ENCODE data around the gene TWF2.

TWF2 gene

DNA sequence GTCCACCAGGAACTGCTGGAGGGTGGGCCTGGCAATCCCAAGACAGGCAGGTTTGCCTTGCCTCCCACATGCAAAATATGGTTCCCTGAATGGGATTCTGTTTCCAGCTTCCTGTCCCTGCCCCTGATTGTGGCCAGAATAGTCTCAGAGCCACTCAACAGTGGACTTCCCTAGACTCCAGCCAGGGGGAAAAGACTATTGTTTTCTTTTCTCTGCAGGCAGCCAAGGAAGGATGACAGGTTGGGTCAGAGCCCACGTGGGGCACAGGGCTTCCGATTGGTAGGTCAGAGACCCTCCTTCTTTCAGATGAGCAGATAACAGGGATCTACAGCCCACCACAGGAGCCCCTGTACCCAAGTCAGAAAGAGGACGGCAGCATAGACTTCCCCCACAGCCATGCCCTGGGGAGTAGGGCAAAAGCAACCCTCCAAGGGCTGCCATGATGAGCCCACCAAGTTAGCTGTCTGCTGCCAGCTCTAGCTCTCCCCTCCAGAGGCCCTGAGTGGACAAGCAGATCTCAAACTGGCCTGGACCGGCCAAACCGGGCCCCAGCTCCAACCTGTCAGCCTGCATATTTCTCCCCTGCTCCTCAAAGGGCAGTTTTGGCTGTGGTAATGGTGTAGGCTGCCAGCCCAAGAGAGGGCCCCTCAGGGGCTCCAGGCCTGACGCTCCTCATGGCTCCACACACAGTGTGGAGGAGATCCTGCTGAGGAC is 19.9 kb downstream of the TWF2 start:
- Histone ChIP-seq H3K4me1 (ENCODE audit: control insufficient read depth, low read depth, low read length) (peaks cover 3% of the 10 kb centered on the region), H3K27me3 (ENCODE audit: control insufficient read depth, insufficient read depth, low read length) (no peaks in the 10 kb centered on the region), H3K9ac (ENCODE audit: low read length) (no peak overlapping the region), H3K9me3 (ENCODE audit: control insufficient read depth, low read depth, low read length) (no peaks in the 10 kb centered on the region), H3K36me3 (ENCODE audit: control insufficient read depth, low read depth, low read length) (peaks cover 10% of the 10 kb centered on the region), H3K27ac (ENCODE audit: low read length) (no peak overlapping the region), H3K4me3 (ENCODE audit: low read length) (no peak overlapping the region)

- peaks cover 3% of the 10 kb centered on the region for H3K4me1 ChIP-seq (ENCODE audit: control insufficient read depth, low read depth, low read length)
- H3K36me3 ChIP-seq (ENCODE audit: control insufficient read depth, low read depth, low read length) = peaks cover 16% of the 10 kb centered on the region
- H3K9me3 ChIP-seq (ENCODE audit: control insufficient read depth, low read depth, low read length) = no peaks in the 10 kb centered on the region
- no peak overlapping the region for H3K9ac ChIP-seq (ENCODE audit: low read length)
- no peaks in the 10 kb centered on the region for H3K27me3 ChIP-seq (ENCODE audit: control insufficient read depth, insufficient read depth, low read length)
- no peak overlapping the region for H3K4me3 ChIP-seq (ENCODE audit: low read length)
- no peak overlapping the region for H3K27ac ChIP-seq (ENCODE audit: low read length)
Observed at GRCh38 chr3:52218454-52218853, 20.5 kb downstream of the TWF2 start.

DNA sequence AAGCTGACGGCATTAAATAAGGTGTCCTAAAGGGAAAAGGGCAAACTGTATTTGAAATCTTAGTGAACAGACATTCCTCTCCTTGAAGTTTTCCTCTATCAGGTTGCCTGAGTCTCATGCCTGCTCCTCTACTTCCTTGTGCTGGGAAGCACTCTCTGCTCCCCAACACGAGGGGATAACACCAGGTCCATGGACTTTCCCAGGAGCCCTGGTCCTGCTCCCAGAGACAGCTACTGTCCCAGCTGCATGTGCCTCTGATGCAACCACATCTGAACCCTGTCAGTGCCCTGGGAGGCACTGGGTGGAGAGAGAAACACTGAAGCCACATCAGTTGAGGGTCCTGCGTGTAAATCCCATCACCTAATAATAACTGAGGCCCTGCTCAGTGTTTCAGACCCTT is 20.9 kb downstream of the TWF2 start:
- Histone ChIP-seq H3K4me1 (ENCODE audit: control insufficient read depth, low read depth, low read length) (peaks cover 3% of the 10 kb centered on the region), H3K9ac (ENCODE audit: low read length) (no peak overlapping the region), H3K4me3 (ENCODE audit: low read length) (no peak overlapping the region), H3K27me3 (ENCODE audit: control insufficient read depth, insufficient read depth, low read length) (no peaks in the 10 kb centered on the region), H3K9me3 (ENCODE audit: control insufficient read depth, low read depth, low read length) (no peaks in the 10 kb centered on the region), H3K27ac (ENCODE audit: low read length) (no peak overlapping the region), H3K36me3 (ENCODE audit: control insufficient read depth, low read depth, low read length) (peaks cover 21% of the 10 kb centered on the region)

- no peak overlapping the region for H3K27ac ChIP-seq (ENCODE audit: low read length)
- no peaks in the 10 kb centered on the region for H3K9me3 ChIP-seq (ENCODE audit: control insufficient read depth, low read depth, low read length)
- no peaks in the 10 kb centered on the region for H3K27me3 ChIP-seq (ENCODE audit: control insufficient read depth, insufficient read depth, low read length)
- H3K36me3 ChIP-seq (ENCODE audit: control insufficient read depth, low read depth, low read length) = peaks cover 27% of the 10 kb centered on the region
- peaks cover 3% of the 10 kb centered on the region for H3K4me1 ChIP-seq (ENCODE audit: control insufficient read depth, low read depth, low read length)
- no peak overlapping the region for H3K9ac ChIP-seq (ENCODE audit: low read length)
- H3K4me3 ChIP-seq (ENCODE audit: low read length) = no peak overlapping the region
Observed at GRCh38 chr3:52217409-52217805, 21.6 kb downstream of the TWF2 start.

DNA sequence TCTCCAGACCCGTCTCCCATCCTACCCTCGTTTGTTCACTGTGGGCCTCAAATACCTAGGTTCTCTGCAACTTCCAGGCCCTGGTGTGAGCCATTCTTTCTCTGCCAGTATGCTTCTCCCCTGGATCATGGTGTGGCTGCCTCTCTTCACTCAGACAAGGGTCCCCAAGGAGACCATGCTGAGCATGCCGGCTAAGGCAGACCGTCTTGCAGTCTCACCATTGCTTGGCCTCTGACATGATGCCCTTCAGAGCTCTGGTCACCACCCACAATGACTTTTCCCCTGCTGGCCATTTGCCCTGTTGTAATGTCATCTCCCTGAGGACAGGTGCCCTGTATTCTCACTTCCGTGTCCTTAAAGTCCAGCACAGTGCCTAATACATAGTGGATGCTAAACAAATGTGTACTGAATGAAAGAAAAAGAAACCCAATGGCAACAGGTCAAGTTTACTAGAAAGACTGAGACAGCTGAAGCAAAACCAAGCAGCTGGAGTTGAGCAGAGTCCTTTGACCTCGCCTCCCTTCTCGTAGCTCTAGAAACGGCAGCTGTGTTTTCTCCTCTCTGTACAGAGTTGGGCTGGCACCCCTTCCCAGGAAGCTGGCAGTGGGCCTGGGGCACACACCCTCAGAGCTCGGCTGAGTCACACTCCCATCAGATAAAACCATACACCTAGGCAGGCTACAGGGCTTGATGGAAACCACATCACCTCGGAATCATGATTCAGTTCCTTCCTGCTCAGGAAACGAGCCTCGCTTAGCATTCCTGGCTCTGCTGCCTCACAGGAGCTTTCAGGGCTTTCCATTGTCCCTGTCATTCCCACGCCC is 22.2 kb downstream of the TWF2 start:
- Histone ChIP-seq H3K9me3 (ENCODE audit: control insufficient read depth, low read depth, low read length) (no peaks in the 10 kb centered on the region), H3K4me1 (ENCODE audit: control insufficient read depth, low read depth, low read length) (peaks cover 3% of the 10 kb centered on the region), H3K9ac (ENCODE audit: low read length) (no peak overlapping the region), H3K27ac (ENCODE audit: low read length) (no peak overlapping the region), H3K27me3 (ENCODE audit: control insufficient read depth, insufficient read depth, low read length) (no peaks in the 10 kb centered on the region), H3K4me3 (ENCODE audit: low read length) (no peak overlapping the region), H3K36me3 (ENCODE audit: control insufficient read depth, low read depth, low read length) (peaks cover 33% of the 10 kb centered on the region)

DNA sequence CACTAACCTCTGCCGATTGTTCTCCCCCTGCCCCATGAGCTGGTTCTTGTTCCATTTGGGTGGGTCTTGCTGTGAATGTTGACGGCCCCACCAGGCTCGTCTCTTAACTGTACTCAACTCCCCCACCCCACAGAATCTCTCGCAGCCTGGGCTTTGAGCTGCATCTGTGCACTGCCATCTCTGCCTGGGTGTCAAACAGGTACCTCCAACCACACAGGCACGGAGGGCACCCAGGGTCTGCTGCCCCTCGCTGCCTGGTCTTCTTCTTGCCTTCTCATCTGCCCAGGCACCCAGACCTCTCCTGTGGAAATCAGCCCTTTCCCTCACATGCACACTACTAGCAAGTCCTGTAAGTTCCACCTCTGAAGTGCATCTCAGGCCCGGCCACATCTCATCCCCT is 23.6 kb downstream of the TWF2 start:
- Histone ChIP-seq H3K36me3 (ENCODE audit: control insufficient read depth, low read depth, low read length) (peaks cover 46% of the 10 kb centered on the region), H3K9me3 (ENCODE audit: control insufficient read depth, low read depth, low read length) (no peaks in the 10 kb centered on the region), H3K27me3 (ENCODE audit: control insufficient read depth, insufficient read depth, low read length) (no peaks in the 10 kb centered on the region), H3K9ac (ENCODE audit: low read length) (no peak overlapping the region), H3K27ac (ENCODE audit: low read length) (no peak overlapping the region), H3K4me3 (ENCODE audit: low read length) (no peak overlapping the region), H3K4me1 (ENCODE audit: control insufficient read depth, low read depth, low read length) (peaks cover 3% of the 10 kb centered on the region)

DNA sequence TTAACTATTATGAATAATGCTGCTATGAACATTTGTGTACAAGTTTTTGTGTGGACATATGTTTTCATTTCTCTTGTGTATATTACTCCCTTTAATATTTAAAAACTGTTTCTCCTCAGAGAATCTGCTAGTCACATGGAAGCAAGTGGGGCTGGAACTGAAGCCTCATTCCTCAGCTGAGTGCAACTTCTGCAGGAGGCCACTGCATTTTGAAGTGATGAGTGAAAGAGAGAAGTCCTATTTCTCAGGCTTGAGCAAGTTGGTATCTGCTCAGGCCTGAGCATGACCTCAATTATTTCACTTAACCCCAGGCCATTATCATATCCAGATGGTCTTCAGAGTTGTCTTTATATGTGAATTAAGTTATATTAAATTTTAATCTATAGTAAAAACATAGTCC is 25.1 kb downstream of the TWF2 start:
- H3K27me3 ChIP-seq (ENCODE audit: control insufficient read depth, insufficient read depth, low read length) = no peaks in the 10 kb centered on the region
- no peak overlapping the region for H3K9ac ChIP-seq (ENCODE audit: low read length)
- H3K4me3 ChIP-seq (ENCODE audit: low read length) = no peak overlapping the region
- H3K9me3 ChIP-seq (ENCODE audit: control insufficient read depth, low read depth, low read length) = no peaks in the 10 kb centered on the region
- H3K27ac ChIP-seq (ENCODE audit: low read length) = no peak overlapping the region
- H3K4me1 ChIP-seq (ENCODE audit: control insufficient read depth, low read depth, low read length) = peaks cover 3% of the 10 kb centered on the region
- peaks cover 57% of the 10 kb centered on the region for H3K36me3 ChIP-seq (ENCODE audit: control insufficient read depth, low read depth, low read length)

DNA sequence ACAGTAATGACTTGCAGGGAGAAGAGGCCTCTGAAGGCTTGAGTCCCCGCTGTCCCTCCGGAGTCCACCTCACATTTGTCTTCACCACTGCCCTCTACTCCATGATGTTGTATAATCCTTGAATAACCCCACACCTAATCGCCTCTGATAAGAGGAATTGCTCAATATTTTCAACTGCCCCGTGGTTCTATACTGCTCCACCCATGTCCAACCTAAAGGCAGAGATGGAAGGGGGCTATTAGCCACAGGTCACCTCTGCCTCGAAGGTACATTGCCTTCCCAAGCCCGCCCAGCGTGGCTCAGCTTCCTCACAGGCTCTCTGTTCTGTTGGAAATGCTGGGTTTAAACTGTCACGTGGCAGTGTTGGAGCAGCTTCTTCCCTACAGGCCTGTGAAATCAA is 26.0 kb downstream of the TWF2 start:
- Histone ChIP-seq H3K9ac (ENCODE audit: low read length) (no peak overlapping the region), H3K4me1 (ENCODE audit: control insufficient read depth, low read depth, low read length) (peaks cover under 1% of the 10 kb centered on the region), H3K4me3 (ENCODE audit: low read length) (no peak overlapping the region), H3K36me3 (ENCODE audit: control insufficient read depth, low read depth, low read length) (peaks cover 66% of the 10 kb centered on the region), H3K27me3 (ENCODE audit: control insufficient read depth, insufficient read depth, low read length) (no peaks in the 10 kb centered on the region), H3K9me3 (ENCODE audit: control insufficient read depth, low read depth, low read length) (no peaks in the 10 kb centered on the region), H3K27ac (ENCODE audit: low read length) (no peak overlapping the region)

DNA sequence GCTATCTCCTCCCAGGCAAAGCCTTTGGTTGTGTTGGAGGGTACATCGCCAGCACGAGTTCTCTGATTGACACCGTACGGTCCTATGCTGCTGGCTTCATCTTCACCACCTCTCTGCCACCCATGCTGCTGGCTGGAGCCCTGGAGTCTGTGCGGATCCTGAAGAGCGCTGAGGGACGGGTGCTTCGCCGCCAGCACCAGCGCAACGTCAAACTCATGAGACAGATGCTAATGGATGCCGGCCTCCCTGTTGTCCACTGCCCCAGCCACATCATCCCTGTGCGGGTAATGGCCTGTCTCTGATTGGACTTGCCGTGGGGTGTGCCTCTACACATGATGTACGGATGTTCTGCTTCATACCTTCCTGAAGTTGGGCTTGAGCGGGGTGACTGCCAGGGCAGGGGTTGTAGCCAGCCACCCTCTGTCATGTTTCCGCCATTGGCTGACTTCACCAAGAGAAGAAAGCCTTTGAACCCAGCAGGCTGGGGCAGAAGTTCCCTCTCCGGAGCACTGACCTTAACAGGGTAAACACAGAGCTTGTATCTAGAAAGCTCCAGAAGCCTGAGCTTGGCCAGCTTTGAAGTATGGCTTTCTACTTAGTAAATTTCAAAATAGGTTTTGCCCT is 27.6 kb downstream of the TWF2 start:
- no peak overlapping the region for H3K9ac ChIP-seq (ENCODE audit: low read length)
- H3K27me3 ChIP-seq (ENCODE audit: control insufficient read depth, insufficient read depth, low read length) = no peaks in the 10 kb centered on the region
- H3K36me3 ChIP-seq (ENCODE audit: control insufficient read depth, low read depth, low read length) = peaks cover 79% of the 10 kb centered on the region
- no peak overlapping the region for H3K4me3 ChIP-seq (ENCODE audit: low read length)
- H3K27ac ChIP-seq (ENCODE audit: low read length) = no peak overlapping the region
- no peaks in the 10 kb centered on the region for H3K9me3 ChIP-seq (ENCODE audit: control insufficient read depth, low read depth, low read length)
- H3K4me1 ChIP-seq (ENCODE audit: control insufficient read depth, low read depth, low read length) = no peaks in the 10 kb centered on the region

GRCh38 chr3:52210550-52211046 is 28.4 kb downstream of the TWF2 start:
- Histone ChIP-seq H3K36me3 (ENCODE audit: control insufficient read depth, low read depth, low read length) (peaks cover 86% of the 10 kb centered on the region), H3K4me3 (ENCODE audit: low read length) (no peak overlapping the region), H3K4me1 (ENCODE audit: control insufficient read depth, low read depth, low read length) (no peaks in the 10 kb centered on the region), H3K9me3 (ENCODE audit: control insufficient read depth, low read depth, low read length) (no peaks in the 10 kb centered on the region), H3K27ac (ENCODE audit: low read length) (no peak overlapping the region), H3K9ac (ENCODE audit: low read length) (no peak overlapping the region), H3K27me3 (ENCODE audit: control insufficient read depth, insufficient read depth, low read length) (no peaks in the 10 kb centered on the region)

DNA sequence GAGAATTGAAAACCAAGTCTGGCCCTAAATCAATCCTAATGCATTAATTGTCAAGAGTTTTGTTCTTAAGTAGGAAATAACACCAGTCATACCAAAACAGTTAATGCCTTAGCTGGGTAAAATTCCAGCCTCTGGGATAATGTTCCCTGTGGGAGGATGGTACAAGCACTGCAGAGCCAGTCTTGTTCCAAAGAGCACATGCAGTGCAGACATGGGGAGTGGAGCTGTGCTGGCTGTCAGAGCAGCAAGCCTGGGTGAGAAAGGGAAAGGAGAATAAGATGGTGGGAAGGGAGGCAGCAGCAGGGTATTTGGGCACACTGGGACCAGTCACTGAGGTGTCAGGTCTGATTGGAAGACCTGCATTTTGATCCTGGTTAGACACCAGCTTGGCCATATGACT is 28.9 kb downstream of the TWF2 start:
- no peak overlapping the region for H3K9ac ChIP-seq (ENCODE audit: low read length)
- H3K9me3 ChIP-seq (ENCODE audit: control insufficient read depth, low read depth, low read length) = no peaks in the 10 kb centered on the region
- H3K27me3 ChIP-seq (ENCODE audit: control insufficient read depth, insufficient read depth, low read length) = no peaks in the 10 kb centered on the region
- no peaks in the 10 kb centered on the region for H3K4me1 ChIP-seq (ENCODE audit: control insufficient read depth, low read depth, low read length)
- no peak overlapping the region for H3K4me3 ChIP-seq (ENCODE audit: low read length)
- H3K36me3 ChIP-seq (ENCODE audit: control insufficient read depth, low read depth, low read length) = peaks cover 90% of the 10 kb centered on the region
- H3K27ac ChIP-seq (ENCODE audit: low read length) = no peak overlapping the region
